Mesothelial cell of epicardium (in vitro differentiated cells): ENCODE measurements around the gene ANP32B. TPM values are rescaled to one million over a fixed set of nuclear protein-coding genes. Genes with fewer than 3 reads are reported as not detected.

ENCODE experiments used
- DNase-seq, 2 experiments: peaks; one replicate each; pipeline ENCODE4 v3.0.0; 2021; ENCODE audit warnings: low spot score in 2 of 2; ENCODE audit not compliant: unreplicated experiment in 2 of 2
- H3K27ac Mint-ChIP-seq: 2 replicates; pipeline ENCODE4 v1.8.0; 2021; ENCODE audit warnings: mixed read lengths
- H3K27me3 Mint-ChIP-seq: 2 replicates; pipeline ENCODE4 v1.8.0; 2021; ENCODE audit warnings: low read depth, mixed read lengths
- H3K36me3 Mint-ChIP-seq: 2 replicates; pipeline ENCODE4 v1.8.0; 2021; ENCODE audit warnings: mixed read lengths
- H3K4me1 Mint-ChIP-seq: 2 replicates; pipeline ENCODE4 v1.8.0; 2021; ENCODE audit warnings: mixed read lengths
- H3K4me3 Mint-ChIP-seq: 2 replicates; pipeline ENCODE4 v1.8.0; 2021; ENCODE audit warnings: mild to moderate bottlenecking, moderate library complexity, mixed read lengths
- H3K9me3 Mint-ChIP-seq: 2 replicates; pipeline ENCODE4 v1.8.0; 2021; ENCODE audit warnings: mixed read lengths
- total RNA-seq: library from RNA; stranded (reverse); gene quantifications from 3 replicates; pipeline ENCODE4 v1.2.1, GENCODE V29; 2021
- TF ChIP-seq, protein P1 (sequence below): fragments of 200-600 bp; sonication (generic); IDR thresholded peaks from one replicate; pipeline ENCODE4 v1.5.0; 2021; ENCODE audit warnings: antibody characterized with exemption; ENCODE audit not compliant: unreplicated experiment

ANP32B gene
- total RNA-seq, 1 donor from 2014 or later = 137 TPM

DNA sequence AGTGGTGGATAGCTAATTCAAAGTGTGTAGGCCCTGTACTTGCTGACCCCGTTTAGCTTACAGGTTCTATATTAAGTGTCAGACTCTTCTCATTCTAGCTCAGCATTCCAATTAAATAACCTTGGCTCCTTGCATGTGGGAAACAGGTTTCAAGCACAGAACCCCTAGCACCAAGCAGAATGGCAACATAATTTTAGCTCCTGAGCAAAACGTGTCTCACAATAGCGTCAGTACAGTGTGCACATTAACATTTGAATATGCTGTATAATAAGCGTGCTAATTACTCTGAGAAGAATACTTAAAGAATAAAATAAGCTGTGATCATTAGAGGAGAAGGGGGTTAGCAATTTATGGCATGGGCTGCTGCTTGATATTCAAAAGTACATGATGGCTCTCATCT lies 21.0 kb upstream of the ANP32B start:
- Mint-ChIP-seq H3K9me3 (no peaks in the 10 kb centered on the region), H3K4me3 (no peak overlapping the region), H3K4me1 (no peaks in the 10 kb centered on the region), H3K27me3 (peaks cover 27% of the 10 kb centered on the region), H3K27ac (no peak overlapping the region), H3K36me3 (no peaks in the 10 kb centered on the region)
- TF ChIP-seq, protein P1, sequence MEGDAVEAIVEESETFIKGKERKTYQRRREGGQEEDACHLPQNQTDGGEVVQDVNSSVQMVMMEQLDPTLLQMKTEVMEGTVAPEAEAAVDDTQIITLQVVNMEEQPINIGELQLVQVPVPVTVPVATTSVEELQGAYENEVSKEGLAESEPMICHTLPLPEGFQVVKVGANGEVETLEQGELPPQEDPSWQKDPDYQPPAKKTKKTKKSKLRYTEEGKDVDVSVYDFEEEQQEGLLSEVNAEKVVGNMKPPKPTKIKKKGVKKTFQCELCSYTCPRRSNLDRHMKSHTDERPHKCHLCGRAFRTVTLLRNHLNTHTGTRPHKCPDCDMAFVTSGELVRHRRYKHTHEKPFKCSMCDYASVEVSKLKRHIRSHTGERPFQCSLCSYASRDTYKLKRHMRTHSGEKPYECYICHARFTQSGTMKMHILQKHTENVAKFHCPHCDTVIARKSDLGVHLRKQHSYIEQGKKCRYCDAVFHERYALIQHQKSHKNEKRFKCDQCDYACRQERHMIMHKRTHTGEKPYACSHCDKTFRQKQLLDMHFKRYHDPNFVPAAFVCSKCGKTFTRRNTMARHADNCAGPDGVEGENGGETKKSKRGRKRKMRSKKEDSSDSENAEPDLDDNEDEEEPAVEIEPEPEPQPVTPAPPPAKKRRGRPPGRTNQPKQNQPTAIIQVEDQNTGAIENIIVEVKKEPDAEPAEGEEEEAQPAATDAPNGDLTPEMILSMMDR = no peak
- DNase-seq = no peak

- Mint-ChIP-seq H3K36me3 (no peaks in the 10 kb centered on the region), H3K27me3 (peaks cover 29% of the 10 kb centered on the region)
These were observed 20.6 kb upstream of the ANP32B start for GRCh38 chr9:97962575-97962974.

GRCh38 chr9:97963232-97963631 lies 19.9 kb upstream of the ANP32B start:
- Mint-ChIP-seq H3K27me3 (peaks cover 33% of the 10 kb centered on the region), H3K36me3 (no peaks in the 10 kb centered on the region), H3K9me3 (no peaks in the 10 kb centered on the region), H3K4me3 (no peak overlapping the region), H3K4me1 (no peaks in the 10 kb centered on the region), H3K27ac (no peak overlapping the region)
- TF ChIP-seq, protein P1 = no peak
- DNase-seq = no peak

More at GRCh38 chr9:97962575-97962974, 20.6 kb upstream of the ANP32B start:
- Mint-ChIP-seq H3K4me1 (no peaks in the 10 kb centered on the region), H3K9me3 (no peaks in the 10 kb centered on the region), H3K4me3 (no peak overlapping the region), H3K27ac (no peak overlapping the region)
- TF ChIP-seq, protein P1 = no peak
- no peak for DNase-seq

GRCh38 chr9:97964901-97965300 lies 18.2 kb upstream of the ANP32B start:
- Mint-ChIP-seq H3K9me3 (no peaks in the 10 kb centered on the region), H3K36me3 (no peaks in the 10 kb centered on the region), H3K4me3 (no peak overlapping the region), H3K27ac (no peak overlapping the region), H3K27me3 (peaks cover 36% of the 10 kb centered on the region), H3K4me1 (no peaks in the 10 kb centered on the region)
- DNase-seq = no peak
- TF ChIP-seq, protein P1 = no peak

- Mint-ChIP-seq H3K36me3 (no peaks in the 10 kb centered on the region), H3K27me3 (peaks cover 45% of the 10 kb centered on the region), H3K9me3 (no peaks in the 10 kb centered on the region), H3K4me1 (no peaks in the 10 kb centered on the region), H3K27ac (no peak overlapping the region), H3K4me3 (no peak overlapping the region)
- TF ChIP-seq, protein P1 = no peak
- no peak for DNase-seq
These were observed 16.6 kb upstream of the ANP32B start for GRCh38 chr9:97966493-97966892.

GRCh38 chr9:97969014-97969413 lies 14.1 kb upstream of the ANP32B start:
- H3K36me3 Mint-ChIP-seq = peaks cover 1% of the 10 kb centered on the region
- DNase-seq = no peak
- peaks cover 58% of the 10 kb centered on the region for H3K27me3 Mint-ChIP-seq
- TF ChIP-seq, protein P1 = no peak
- no peaks in the 10 kb centered on the region for H3K4me1 Mint-ChIP-seq
- H3K9me3 Mint-ChIP-seq = no peaks in the 10 kb centered on the region
- H3K27ac Mint-ChIP-seq = no peak overlapping the region
- H3K4me3 Mint-ChIP-seq = no peak overlapping the region
